Neural cell (in vitro differentiated cells): ENCODE measurements around the gene CARMIL1. TPM values are rescaled to one million over a fixed set of nuclear protein-coding genes. Genes with fewer than 3 reads are reported as not detected.

Experiments
- H2AFZ ChIP-seq: fragments of 200-600, 300-800 bp; sonication (generic), shearing (Covaris generic); 2 replicates; pipeline ENCODE4 v1.6.0; 2014; ENCODE audit warnings: low read depth, mild to moderate bottlenecking, antibody characterized with exemption, low read length, moderate library complexity
- H3F3A ChIP-seq: fragments of 200-600 bp; shearing (Covaris generic); 2 replicates; pipeline ENCODE4 v1.6.1; 2016; ENCODE audit warnings: mild to moderate bottlenecking, moderate library complexity, mixed read lengths, antibody characterized with exemption, low read length; ENCODE audit not compliant: insufficient read depth, poor library complexity, severe bottlenecking
- H3K27ac ChIP-seq: fragments of 200-600, 300-800 bp; sonication (generic), shearing (Covaris generic); 2 replicates; pipeline ENCODE4 v1.5.1; 2014; ENCODE audit warnings: mild to moderate bottlenecking, low read length, moderate library complexity
- H3K27me3 ChIP-seq: fragments of 300-800, 200-600 bp; sonication (generic), shearing (Covaris generic); 2 replicates; pipeline ENCODE4 v1.6.0; 2014; ENCODE audit warnings: mild to moderate bottlenecking, low read depth, low read length, moderate library complexity; ENCODE audit not compliant: insufficient read depth
- H3K36me3 ChIP-seq: fragments of 300-800, 200-600 bp; sonication (generic), shearing (Covaris generic); 2 replicates; pipeline ENCODE4 v1.5.1; 2014; ENCODE audit warnings: mild to moderate bottlenecking, antibody characterized with exemption, low read length, moderate library complexity; ENCODE audit not compliant: insufficient read depth
- H3K4me2 ChIP-seq: fragments of 300-800, 200-600 bp; sonication (generic), shearing (Covaris generic); 2 replicates; pipeline ENCODE4 v1.6.0; 2014; ENCODE audit warnings: mild to moderate bottlenecking, low read length
- H3K4me3 ChIP-seq: fragments of 300-800, 200-600 bp; sonication (generic), shearing (Covaris generic); 2 replicates; pipeline ENCODE4 v1.5.1; 2014; ENCODE audit warnings: mild to moderate bottlenecking, low read length, moderate library complexity
- H3K79me2 ChIP-seq: fragments of 200-600 bp; shearing (Covaris generic); replicated peaks from 2 replicates; pipeline ENCODE4 v1.6.0; 2014; ENCODE audit warnings: mild to moderate bottlenecking, low read length, moderate library complexity; ENCODE audit not compliant: insufficient read depth
- H3K9ac ChIP-seq: fragments of 300-800, 200-600 bp; sonication (generic), shearing (Covaris generic); 2 replicates; pipeline ENCODE4 v1.6.1; 2016; ENCODE audit warnings: mild to moderate bottlenecking, low read length, mixed read lengths
- H3K9me2 ChIP-seq: fragments of 200-600 bp; shearing (Covaris generic); 2 replicates; pipeline ENCODE4 v1.6.1; 2016; ENCODE audit warnings: mild to moderate bottlenecking, low read length, mixed read lengths; ENCODE audit not compliant: insufficient read depth
- H3K9me3 ChIP-seq: fragments of 200-600, 300-800 bp; sonication (generic), shearing (Covaris generic); 2 replicates; pipeline ENCODE4 v1.6.1; 2016; ENCODE audit warnings: mild to moderate bottlenecking, mixed run types, low read length, moderate library complexity, mixed read lengths
- H4K20me1 ChIP-seq: fragments of 200-600 bp; shearing (Covaris generic); 2 replicates; pipeline ENCODE4 v1.6.1; 2016; ENCODE audit warnings: mild to moderate bottlenecking, mixed run types; ENCODE audit not compliant: insufficient read depth
- EP300 ChIP-seq: fragments of 450-650 bp; conservative IDR thresholded peaks from 2 replicates; pipeline ENCODE4 v1.6.1; 2014; ENCODE audit warnings: antibody characterized with exemption, mild to moderate bottlenecking, moderate library complexity; ENCODE audit not compliant: poor library complexity, severe bottlenecking
- EZH2 ChIP-seq: fragments of 200-600, 300-800 bp; shearing (Covaris generic), sonication (generic); IDR thresholded peaks from 2 replicates; pipeline ENCODE4 v1.6.1; 2014; ENCODE audit warnings: antibody characterized with exemption, low read length, borderline replicate concordance, mild to moderate bottlenecking; ENCODE audit not compliant: insufficient read depth, poor library complexity, severe bottlenecking
- MXI1 ChIP-seq: fragments of 450-650 bp; conservative IDR thresholded peaks from 2 replicates; pipeline ENCODE4 v1.6.1; 2014; ENCODE audit warnings: antibody characterized with exemption, mild to moderate bottlenecking; ENCODE audit not compliant: poor library complexity, severe bottlenecking
- POLR2AphosphoS5 ChIP-seq: IDR thresholded peaks from 2 replicates; pipeline ENCODE4 v1.6.1; 2012
- RAD21 ChIP-seq: fragments of 450-650 bp; conservative IDR thresholded peaks from 2 replicates; pipeline ENCODE4 v1.6.1; 2014; ENCODE audit warnings: antibody characterized with exemption, mild to moderate bottlenecking, moderate library complexity
- REST ChIP-seq: IDR thresholded peaks from 2 replicates; pipeline ENCODE4 v1.6.1; 2012; ENCODE audit warnings: borderline replicate concordance
- SMC3 ChIP-seq: fragments of 450-650 bp; conservative IDR thresholded peaks from 2 replicates; pipeline ENCODE4 v1.6.1; 2014; ENCODE audit warnings: antibody characterized with exemption, mild to moderate bottlenecking, moderate library complexity; ENCODE audit not compliant: poor library complexity
- TAF1 ChIP-seq: IDR thresholded peaks from 2 replicates; pipeline ENCODE4 v1.6.1; 2012; ENCODE audit warnings: low read depth
- polyA plus RNA-seq: library from polyadenylated mRNA; depleted of rRNA; stranded (reverse); fragments of >200 nt; gene quantifications from 2 replicates; pipeline ENCODE4 v1.2.3, GENCODE V29; 2014
- TF ChIP-seq, protein P1 (sequence below): fragments of 450-650 bp; IDR thresholded peaks from 2 replicates; pipeline ENCODE4 v1.5.1; 2014; ENCODE audit warnings: antibody characterized with exemption, mild to moderate bottlenecking, moderate library complexity; ENCODE audit not compliant: poor library complexity, severe bottlenecking

CARMIL1 gene
- polyA plus RNA-seq, 1 donor from 2014 or later = 5.3 TPM

DNA sequence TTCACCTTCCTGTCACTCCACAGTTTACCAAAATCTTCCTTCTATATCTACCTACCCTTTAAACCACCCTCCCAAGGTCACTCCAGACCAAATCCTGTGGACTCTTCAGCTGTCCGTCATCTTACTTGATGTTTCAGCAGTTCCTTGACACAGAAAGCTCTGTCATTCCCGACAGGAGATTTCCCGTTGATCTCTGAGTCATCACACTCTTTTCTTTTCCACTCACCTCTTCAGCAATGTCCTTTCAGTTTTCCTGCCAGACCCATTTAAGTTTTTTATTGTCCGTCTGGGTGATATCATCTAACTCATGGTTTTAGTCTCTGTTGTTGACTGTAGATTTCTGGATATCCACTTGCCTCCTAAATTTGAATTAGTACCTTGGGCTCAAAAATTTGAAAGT, 302.9 kb downstream of the CARMIL1 start:
- H3K4me2 ChIP-seq = no peak overlapping the region
- no peak for TF ChIP-seq RAD21
- TF ChIP-seq, protein P1, sequence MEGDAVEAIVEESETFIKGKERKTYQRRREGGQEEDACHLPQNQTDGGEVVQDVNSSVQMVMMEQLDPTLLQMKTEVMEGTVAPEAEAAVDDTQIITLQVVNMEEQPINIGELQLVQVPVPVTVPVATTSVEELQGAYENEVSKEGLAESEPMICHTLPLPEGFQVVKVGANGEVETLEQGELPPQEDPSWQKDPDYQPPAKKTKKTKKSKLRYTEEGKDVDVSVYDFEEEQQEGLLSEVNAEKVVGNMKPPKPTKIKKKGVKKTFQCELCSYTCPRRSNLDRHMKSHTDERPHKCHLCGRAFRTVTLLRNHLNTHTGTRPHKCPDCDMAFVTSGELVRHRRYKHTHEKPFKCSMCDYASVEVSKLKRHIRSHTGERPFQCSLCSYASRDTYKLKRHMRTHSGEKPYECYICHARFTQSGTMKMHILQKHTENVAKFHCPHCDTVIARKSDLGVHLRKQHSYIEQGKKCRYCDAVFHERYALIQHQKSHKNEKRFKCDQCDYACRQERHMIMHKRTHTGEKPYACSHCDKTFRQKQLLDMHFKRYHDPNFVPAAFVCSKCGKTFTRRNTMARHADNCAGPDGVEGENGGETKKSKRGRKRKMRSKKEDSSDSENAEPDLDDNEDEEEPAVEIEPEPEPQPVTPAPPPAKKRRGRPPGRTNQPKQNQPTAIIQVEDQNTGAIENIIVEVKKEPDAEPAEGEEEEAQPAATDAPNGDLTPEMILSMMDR = no peak
- TF ChIP-seq TAF1 = no peak
- no peak for TF ChIP-seq SMC3
- TF ChIP-seq EP300 = no peak
- TF ChIP-seq POLR2AphosphoS5 = no peak
- TF ChIP-seq EZH2 = no peak
- TF ChIP-seq MXI1 = no peak
- no peak for TF ChIP-seq REST
- H4K20me1 ChIP-seq = no peaks in the 10 kb centered on the region
- no peak overlapping the region for H2AFZ ChIP-seq
- H3F3A ChIP-seq = peaks cover 4% of the 10 kb centered on the region
- no peak overlapping the region for H3K27ac ChIP-seq
- H3K9ac ChIP-seq = no peak overlapping the region
- no peaks in the 10 kb centered on the region for H3K36me3 ChIP-seq
- H3K9me2 ChIP-seq = no peaks in the 10 kb centered on the region
- H3K27me3 ChIP-seq = no peaks in the 10 kb centered on the region
- no peaks in the 10 kb centered on the region for H3K79me2 ChIP-seq
- no peaks in the 10 kb centered on the region for H3K9me3 ChIP-seq
- no peak overlapping the region for H3K4me3 ChIP-seq

DNA sequence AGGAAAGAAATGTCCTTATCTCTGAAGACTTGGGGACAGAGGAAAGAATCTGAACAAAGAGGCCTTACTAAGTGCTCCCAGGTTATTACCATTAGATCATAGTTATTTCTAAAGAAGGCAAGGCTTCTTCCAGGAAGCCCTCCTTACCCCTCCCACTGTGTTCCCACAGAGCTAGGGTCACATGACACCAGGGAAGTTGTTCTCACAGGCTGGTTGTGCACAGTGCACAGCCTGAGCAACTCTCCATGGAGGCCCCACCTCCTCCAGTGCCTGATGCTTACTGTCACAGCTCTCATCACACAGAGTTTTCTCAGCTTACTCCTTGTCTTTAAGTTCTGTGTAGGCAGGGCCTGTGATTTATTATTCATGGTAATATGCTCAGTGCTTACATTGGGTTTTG, 303.9 kb downstream of the CARMIL1 start:
- no peak overlapping the region for H3K27ac ChIP-seq
- no peaks in the 10 kb centered on the region for H3K27me3 ChIP-seq
- H3K4me2 ChIP-seq = no peak overlapping the region
- H3K9ac ChIP-seq = no peak overlapping the region
- H3K79me2 ChIP-seq = no peaks in the 10 kb centered on the region
- no peak overlapping the region for H2AFZ ChIP-seq
- no peaks in the 10 kb centered on the region for H3K9me3 ChIP-seq
- H3F3A ChIP-seq = no peaks in the 10 kb centered on the region
- H3K4me3 ChIP-seq = no peak overlapping the region
- no peak for TF ChIP-seq EP300
- TF ChIP-seq EZH2 = no peak
- TF ChIP-seq MXI1 = no peak
- TF ChIP-seq RAD21 = no peak
- TF ChIP-seq, protein P1 = no peak
- TF ChIP-seq REST = no peak
- no peak for TF ChIP-seq SMC3
- no peak for TF ChIP-seq POLR2AphosphoS5
- TF ChIP-seq TAF1 = no peak
- no peaks in the 10 kb centered on the region for H3K36me3 ChIP-seq
- H3K9me2 ChIP-seq = no peaks in the 10 kb centered on the region
- H4K20me1 ChIP-seq = no peaks in the 10 kb centered on the region
